Measurements from ENCODE around the gene C1orf174.
A peak's percentile ranks its signal among the peaks of the same experiment; 100 is the strongest.

C1orf174 gene

DNA sequence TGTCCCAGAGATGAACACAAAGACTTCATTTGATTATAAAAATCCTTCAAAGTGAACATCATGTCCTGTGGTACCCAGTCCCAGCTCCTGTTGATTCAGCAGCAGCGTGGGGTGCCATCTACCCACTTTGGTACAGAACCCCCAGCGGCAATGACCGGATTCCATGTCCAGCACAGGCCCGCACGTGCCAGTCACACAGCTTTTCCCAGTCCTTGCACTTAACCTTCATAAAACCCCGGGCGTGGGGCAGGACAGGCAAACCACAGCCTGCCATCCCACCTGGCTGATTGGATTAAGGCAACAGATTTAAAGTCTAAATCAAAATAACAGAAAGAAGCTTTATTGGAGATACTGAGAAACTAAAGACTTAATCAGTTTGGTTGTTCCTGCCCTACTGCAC, 58.6 kb downstream of the C1orf174 start:
- Histone ChIP-seq H3K9ac (peak overlapping the region in 2 of 11 experiments; percentile 11 to 25; a peak in 1 of 22 replicates), H3K4me1 (peaks cover 10 to 34% (median 29%) of the 10 kb centered on the region in 10 experiments), H3K27me3 (no peaks in the 10 kb centered on the region), H3K27ac (no peak overlapping the region), H4K20me1 (no peaks in the 10 kb centered on the region), H3K4me3 (no peak overlapping the region), H3K9me3 (replicated peaks in 1 of 11) (peaks cover 17 to 25% (median 23%) of the 10 kb centered on the region in 11 experiments), H3K4me2 (peak overlapping the region in 5 of 11 experiments; percentile 6 to 85 (median 68); a peak in 7 of 22 replicates), H3K36me3 (peaks cover 50 to 87% (median 63%) of the 10 kb centered on the region in 11 experiments)
- TF ChIP-seq Cebpa-rat (IDR thresholded peaks at IDR 0.05): no peak

All from BLaER1 treated with 17β-estradiol and CSF1 and Interleukin-3, amounts not matched to agents 10 nM and 100 nM (cell line).